ENCODE results near the gene NFASC.
A peak's percentile ranks its signal among the peaks of the same experiment; 100 is the strongest.

The NFASC gene

GRCh38 chr1:204871405-204872037, 859 bp downstream of the NFASC start:
- TF ChIP-seq ZFP41 (tag by site-specific recombination; IDR thresholded peaks at IDR 0.05; ENCODE audit: borderline replicate concordance) (no peak), ZNF645 (tag by site-specific recombination; IDR thresholded peaks at IDR 0.05) (no peak), HOXA7 (CRISPR knock-in tag; IDR thresholded peaks at IDR 0.05; ENCODE audit: borderline replicate concordance) (no peak), ZNF148 (tag by site-specific recombination; IDR thresholded peaks at IDR 0.05; ENCODE audit: borderline replicate concordance) (no peak), BCL11B (tag by site-specific recombination; IDR thresholded peaks at IDR 0.05; ENCODE audit: low read depth) (no peak), SP7 (tag by site-specific recombination; IDR thresholded peaks at IDR 0.05) (no peak), TRIM28 (IDR thresholded peaks at IDR 0.05; ENCODE audit: borderline replicate concordance, low read length) (no peak)
- TF ChIP-seq, protein P1, sequence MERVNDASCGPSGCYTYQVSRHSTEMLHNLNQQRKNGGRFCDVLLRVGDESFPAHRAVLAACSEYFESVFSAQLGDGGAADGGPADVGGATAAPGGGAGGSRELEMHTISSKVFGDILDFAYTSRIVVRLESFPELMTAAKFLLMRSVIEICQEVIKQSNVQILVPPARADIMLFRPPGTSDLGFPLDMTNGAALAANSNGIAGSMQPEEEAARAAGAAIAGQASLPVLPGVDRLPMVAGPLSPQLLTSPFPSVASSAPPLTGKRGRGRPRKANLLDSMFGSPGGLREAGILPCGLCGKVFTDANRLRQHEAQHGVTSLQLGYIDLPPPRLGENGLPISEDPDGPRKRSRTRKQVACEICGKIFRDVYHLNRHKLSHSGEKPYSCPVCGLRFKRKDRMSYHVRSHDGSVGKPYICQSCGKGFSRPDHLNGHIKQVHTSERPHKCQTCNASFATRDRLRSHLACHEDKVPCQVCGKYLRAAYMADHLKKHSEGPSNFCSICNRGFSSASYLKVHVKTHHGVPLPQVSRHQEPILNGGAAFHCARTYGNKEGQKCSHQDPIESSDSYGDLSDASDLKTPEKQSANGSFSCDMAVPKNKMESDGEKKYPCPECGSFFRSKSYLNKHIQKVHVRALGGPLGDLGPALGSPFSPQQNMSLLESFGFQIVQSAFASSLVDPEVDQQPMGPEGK (tag by site-specific recombination; IDR thresholded peaks at IDR 0.05), result no peak
- no peaks in the 10 kb centered on the region for H3K4me1 ChIP-seq (ENCODE audit: control insufficient read depth, insufficient read depth, low read length)
- no peaks in the 10 kb centered on the region for H3K36me3 ChIP-seq (ENCODE audit: control insufficient read depth in 2 of 2, insufficient read depth in 1 of 2, low read length in 2 of 2)
- ChIA-PET POLR2A (no interaction called here), CTCF (interaction anchor here (4.5 kb wide), 1 partner anchor 65 kb away, joined by 19 read pairs; no protein-coding TSS in a partner anchor)
- no peak overlapping the region for H3K27ac ChIP-seq (ENCODE audit: extremely low read depth, low read depth, low read length)
- H3K9me3 ChIP-seq (ENCODE audit: control insufficient read depth, insufficient read depth, low read depth, low read length), result no peaks in the 10 kb centered on the region
- H3K4me3 ChIP-seq (ENCODE audit: low read depth, low read length), result no peak overlapping the region

DNA sequence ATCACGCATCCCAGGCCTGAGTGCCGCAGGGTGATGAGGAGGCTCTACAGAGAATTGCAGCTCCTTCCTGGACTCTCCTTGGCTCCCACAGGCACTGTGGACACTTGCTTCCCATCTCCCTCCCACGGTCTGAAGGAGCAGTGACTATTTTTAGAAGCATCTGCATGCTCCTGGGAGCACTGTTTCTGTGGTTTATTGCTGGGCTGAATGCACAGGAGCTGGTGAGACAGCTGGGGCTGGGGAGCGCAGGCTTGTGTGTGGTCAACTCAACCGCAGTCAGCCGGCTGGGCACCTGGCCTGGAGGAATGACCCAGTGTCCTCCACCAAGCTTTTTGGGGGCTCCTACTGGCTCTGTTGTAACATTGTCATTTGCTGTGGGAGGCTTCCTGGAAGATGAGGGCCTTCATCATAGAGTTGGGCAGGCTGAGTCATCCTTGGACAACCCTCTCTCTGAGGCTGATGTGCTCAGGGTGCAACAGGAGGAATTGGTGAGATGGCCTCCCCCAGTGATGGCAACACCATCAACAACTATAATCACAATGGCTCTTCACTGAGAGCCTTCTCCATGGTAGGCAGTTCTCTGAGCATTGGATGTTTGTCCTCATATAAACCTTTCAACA, 1.7 kb downstream of the NFASC start:
- no peaks in the 10 kb centered on the region for H3K9me3 ChIP-seq (ENCODE audit: control insufficient read depth, insufficient read depth, low read depth, low read length)
- H3K4me3 ChIP-seq (ENCODE audit: low read depth, low read length), result no peak overlapping the region
- no peak overlapping the region for H3K27ac ChIP-seq (ENCODE audit: extremely low read depth, low read depth, low read length)
- TF ChIP-seq, protein P2, sequence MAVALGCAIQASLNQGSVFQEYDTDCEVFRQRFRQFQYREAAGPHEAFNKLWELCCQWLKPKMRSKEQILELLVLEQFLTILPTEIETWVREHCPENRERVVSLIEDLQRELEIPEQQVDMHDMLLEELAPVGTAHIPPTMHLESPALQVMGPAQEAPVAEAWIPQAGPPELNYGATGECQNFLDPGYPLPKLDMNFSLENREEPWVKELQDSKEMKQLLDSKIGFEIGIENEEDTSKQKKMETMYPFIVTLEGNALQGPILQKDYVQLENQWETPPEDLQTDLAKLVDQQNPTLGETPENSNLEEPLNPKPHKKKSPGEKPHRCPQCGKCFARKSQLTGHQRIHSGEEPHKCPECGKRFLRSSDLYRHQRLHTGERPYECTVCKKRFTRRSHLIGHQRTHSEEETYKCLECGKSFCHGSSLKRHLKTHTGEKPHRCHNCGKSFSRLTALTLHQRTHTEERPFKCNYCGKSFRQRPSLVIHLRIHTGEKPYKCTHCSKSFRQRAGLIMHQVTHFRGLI (tag by site-specific recombination; IDR thresholded peaks at IDR 0.05), result no peak
- 0 out of 2 replicates have a peak, but pooled peaks have one; percentile 16 for TF ChIP-seq ZFHX2 (tag by site-specific recombination; conservative IDR thresholded peaks at IDR 0.05)
- H3K4me1 ChIP-seq (ENCODE audit: control insufficient read depth, insufficient read depth, low read length), result no peaks in the 10 kb centered on the region
- CTCF ChIA-PET, result interaction anchor here (0.5 to 4.5 kb wide), 3 partner anchors 40 to 69 kb away, joined by 3 to 19 read pairs (median 4); no protein-coding TSS in a partner anchor
- H3K36me3 ChIP-seq (ENCODE audit: control insufficient read depth in 2 of 2, insufficient read depth in 1 of 2, low read length in 2 of 2), result no peaks in the 10 kb centered on the region
- POLR2A ChIA-PET, result no interaction called here

GRCh38 chr1:204873176-204873575, 2.5 kb downstream of the NFASC start:
- Histone ChIP-seq H3K9me3 (ENCODE audit: control insufficient read depth, insufficient read depth, low read depth, low read length) (no peaks in the 10 kb centered on the region), H3K36me3 (ENCODE audit: control insufficient read depth in 2 of 2, insufficient read depth in 1 of 2, low read length in 2 of 2) (no peaks in the 10 kb centered on the region), H3K4me3 (ENCODE audit: low read depth, low read length) (no peak overlapping the region), H3K27ac (ENCODE audit: extremely low read depth, low read depth, low read length) (no peak overlapping the region), H3K4me1 (ENCODE audit: control insufficient read depth, insufficient read depth, low read length) (no peaks in the 10 kb centered on the region)
- POLR2A ChIA-PET, result interaction anchor here (0.6 kb wide), 1 partner anchor 37 kb away, joined by 3 read pairs; no protein-coding TSS in a partner anchor
- CTCF ChIA-PET, result interaction anchor here (0.5 to 1.2 kb wide), 2 partner anchors 41 to 68 kb away, joined by 3 to 4 read pairs; no protein-coding TSS in a partner anchor
- TF ChIP-seq ZNF112 (tag by site-specific recombination; IDR thresholded peaks at IDR 0.05) (no peak), HOXC10 (CRISPR knock-in tag; IDR thresholded peaks at IDR 0.05) (no peak), SALL2 (tag by site-specific recombination; IDR thresholded peaks at IDR 0.05; ENCODE audit: borderline replicate concordance) (no peak), ZNF561 (tag by site-specific recombination; IDR thresholded peaks at IDR 0.05; ENCODE audit: borderline replicate concordance) (no peak), SP7 (tag by site-specific recombination; IDR thresholded peaks at IDR 0.05) (no peak), ZFP37 (tag by site-specific recombination; IDR thresholded peaks at IDR 0.05) (no peak), ZNF785 (tag by site-specific recombination; IDR thresholded peaks at IDR 0.05) (no peak), ZNF747 (tag by site-specific recombination; IDR thresholded peaks at IDR 0.05) (no peak)
- TF ChIP-seq, protein P3, sequence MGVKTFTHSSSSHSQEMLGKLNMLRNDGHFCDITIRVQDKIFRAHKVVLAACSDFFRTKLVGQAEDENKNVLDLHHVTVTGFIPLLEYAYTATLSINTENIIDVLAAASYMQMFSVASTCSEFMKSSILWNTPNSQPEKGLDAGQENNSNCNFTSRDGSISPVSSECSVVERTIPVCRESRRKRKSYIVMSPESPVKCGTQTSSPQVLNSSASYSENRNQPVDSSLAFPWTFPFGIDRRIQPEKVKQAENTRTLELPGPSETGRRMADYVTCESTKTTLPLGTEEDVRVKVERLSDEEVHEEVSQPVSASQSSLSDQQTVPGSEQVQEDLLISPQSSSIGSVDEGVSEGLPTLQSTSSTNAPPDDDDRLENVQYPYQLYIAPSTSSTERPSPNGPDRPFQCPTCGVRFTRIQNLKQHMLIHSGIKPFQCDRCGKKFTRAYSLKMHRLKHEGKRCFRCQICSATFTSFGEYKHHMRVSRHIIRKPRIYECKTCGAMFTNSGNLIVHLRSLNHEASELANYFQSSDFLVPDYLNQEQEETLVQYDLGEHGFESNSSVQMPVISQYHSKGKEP (tag by site-specific recombination; IDR thresholded peaks at IDR 0.05), result no peak
- TF ChIP-seq, protein P1 (tag by site-specific recombination; IDR thresholded peaks at IDR 0.05), result no peak
